Testis (tissue), 2 donors: ENCODE data around the gene ASCC1.

Source experiments
- CTCF ChIP-seq, 3 experiments: fragments of 450-650 bp in 2 of 3; fragments of 200-600 bp in 1 of 3; sonication (generic) in 1 of 3; IDR thresholded peaks; one replicate each; pipeline ENCODE4 v1.5.1; 2016 to 2019; ENCODE audit warnings: antibody characterized with exemption in 3 of 3, mild to moderate bottlenecking in 2 of 3, moderate library complexity in 1 of 3
- POLR2A ChIP-seq: fragments of 450-650 bp; IDR thresholded peaks from one replicate; pipeline ENCODE4 v1.6.1; 2017; ENCODE audit warnings: antibody characterized with exemption, mild to moderate bottlenecking, moderate library complexity

- TF ChIP-seq CTCF (IDR thresholded peaks at IDR 0.05) (no peak), POLR2A (no peak)
Measured at GRCh38 chr10:72170733-72171132, 45.3 kb downstream of the ASCC1 start.
